ENCODE data around the gene TBX5.

Gene TBX5

GRCh38 chr12:114404926-114405518 lies 922 bp downstream of the TBX5 start:
- FAIRE-seq, result no peak

GRCh38 chr12:114404083-114404925 lies 1.6 kb downstream of the TBX5 start:
- no peak for FAIRE-seq

GRCh38 chr12:114403690-114404066 lies 2.3 kb downstream of the TBX5 start:
- FAIRE-seq, result no peak

GRCh38 chr12:114403011-114403689 lies 2.8 kb downstream of the TBX5 start:
- FAIRE-seq, result no peak

- FAIRE-seq, result no peak
These were observed 3.7 kb downstream of the TBX5 start for GRCh38 chr12:114402084-114402717.

GRCh38 chr12:114401328-114402083 lies 4.4 kb downstream of the TBX5 start:
- FAIRE-seq, result no peak

- FAIRE-seq, result no peak
These were observed 5.0 kb downstream of the TBX5 start for GRCh38 chr12:114400925-114401324.

- FAIRE-seq, result no peak
These were observed 5.6 kb downstream of the TBX5 start for GRCh38 chr12:114400361-114400811.

GRCh38 chr12:114399664-114400211 lies 6.2 kb downstream of the TBX5 start:
- FAIRE-seq, result no peak

GRCh38 chr12:114397978-114398881 lies 7.7 kb downstream of the TBX5 start:
- FAIRE-seq, result no peak

GRCh38 chr12:114396869-114397719 lies 8.8 kb downstream of the TBX5 start:
- FAIRE-seq, result no peak

GRCh38 chr12:114396153-114396868 lies 9.6 kb downstream of the TBX5 start:
- no peak for FAIRE-seq

GRCh38 chr12:114395755-114396152 lies 10.2 kb downstream of the TBX5 start:
- FAIRE-seq, result no peak

GRCh38 chr12:114395233-114395632 lies 10.7 kb downstream of the TBX5 start:
- FAIRE-seq, result no peak

- FAIRE-seq, result no peak
These were observed 12.4 kb downstream of the TBX5 start for GRCh38 chr12:114393569-114393968.

- no peak for FAIRE-seq
These were observed 13.0 kb downstream of the TBX5 start for GRCh38 chr12:114392909-114393308.

- no peak for FAIRE-seq
These were observed 14.9 kb downstream of the TBX5 start for GRCh38 chr12:114391088-114391487.

- no peak for FAIRE-seq
These were observed 21.2 kb downstream of the TBX5 start for GRCh38 chr12:114384739-114385138.

GRCh38 chr12:114381177-114381576 lies 24.8 kb downstream of the TBX5 start:
- FAIRE-seq, result no peak

GRCh38 chr12:114371733-114372132 lies 34.2 kb downstream of the TBX5 start:
- FAIRE-seq, result no peak
